A549 treated with CpdA at 1 μM for 4 hours (cell line): ENCODE data around the gene RPS19. TPM values are rescaled to one million over a fixed set of nuclear protein-coding genes. Genes with fewer than 3 reads are reported as not detected.

Source experiments
- total RNA-seq: library from RNA; stranded (reverse); fragments of 200-300 nt; extraction: Qiagen RNA extraction; gene quantifications from 5 replicates; pipeline ENCODE4 v1.2.3, GENCODE V29; 2022; ENCODE audit warnings: low read depth

Gene RPS19
- 8,931 to 10,409 TPM (median 9,359 TPM) in 5 replicates for total RNA-seq

GRCh38 chr19:41859618-41860418, at the start of gene RPS19:
Gene RPS19, plus strand, starts transcription at chr19:41860255. Its CDS starts 520 bp downstream, at chr19:41860775.

GRCh38 chr19:41844601-41845000, 15.5 kb upstream of the RPS19 start, which contains the start of gene LYPD4:
Gene LYPD4, minus strand, starts transcription at chr19:41844683. Its CDS starts 5,398 bp downstream, at chr19:41839285.

GRCh38 chr19:41845001-41845050, 15.2 kb upstream of the RPS19 start, which contains the start of gene DMRTC2:
Gene DMRTC2, plus strand, starts transcription at chr19:41845042. Its CDS starts 2,387 bp downstream, at chr19:41847429.

GRCh38 chr19:41876847-41877832, 17.1 kb downstream of the RPS19 start, which contains the start of gene CD79A:
Gene CD79A, plus strand, starts transcription at chr19:41877279. Its CDS starts 26 bp downstream, at chr19:41877305.

GRCh38 chr19:41882568-41883462, 22.8 kb downstream of the RPS19 start, which contains the start of gene ARHGEF1:
Gene ARHGEF1, plus strand, starts transcription at chr19:41883184. Its CDS starts 4,899 bp downstream, at chr19:41888083.

Other genes with a start within 250 kb of the RPS19 start
- gene CEACAM4, start 233.2 kb upstream of the RPS19 start, total RNA-seq: not detected in 5 replicates
- gene CEACAM7, start 172.0 kb upstream of the RPS19 start, total RNA-seq: 0.02 TPM in 1 of 5 replicates, not detected in the others
- gene CEACAM5, start 151.6 kb upstream of the RPS19 start, total RNA-seq: 1.8 to 2.7 TPM (median 2.4 TPM) in 5 replicates
- 19.9 to 28.7 TPM (median 26.1 TPM) in 5 replicates for gene CEACAM6, start 104.7 kb upstream of the RPS19 start, total RNA-seq
- not detected in 5 replicates for gene CEACAM3, start 63.7 kb upstream of the RPS19 start, total RNA-seq
- not detected in 5 replicates for gene LYPD4, start 15.6 kb upstream of the RPS19 start, total RNA-seq
- not detected in 5 replicates for gene DMRTC2, start 15.2 kb upstream of the RPS19 start, total RNA-seq
- gene CD79A, start 17.0 kb downstream of the RPS19 start, total RNA-seq: 0.52 to 1.3 TPM (median 1.0 TPM) in 5 replicates
- 87.0 to 126 TPM (median 107 TPM) in 5 replicates for gene ARHGEF1, start 22.9 kb downstream of the RPS19 start, total RNA-seq
- 0.21 to 0.35 TPM (median 0.26 TPM) in 5 replicates for gene ERFL, start 68.2 kb downstream of the RPS19 start, total RNA-seq
- 178 to 267 TPM (median 257 TPM) in 5 replicates for gene RABAC1, start 99.1 kb downstream of the RPS19 start, total RNA-seq
- gene ATP1A3, start 134.0 kb downstream of the RPS19 start, total RNA-seq: 3.5 to 5.1 TPM (median 4.9 TPM) in 5 replicates
- gene GRIK5, start 210.0 kb downstream of the RPS19 start, total RNA-seq: 0.42 to 0.93 TPM (median 0.57 TPM) in 5 replicates
- 27.9 to 38.6 TPM (median 37.0 TPM) in 5 replicates for gene ZNF574, start 215.9 kb downstream of the RPS19 start, total RNA-seq